ENCODE results near the gene MYDGF. TPM values are rescaled to one million over a fixed set of nuclear protein-coding genes. Genes with fewer than 3 reads are reported as not detected.
A peak's percentile ranks its signal among the peaks of the same experiment; 100 is the strongest.

Gene MYDGF
- total and polyA plus RNA-seq, 2 of the 13 experiments (the other 11 are each of a cell fraction or from before 2014, with no cell fraction given), result 116 to 198 TPM

GRCh38 chr19:4715529-4716221 is 45.5 kb upstream of the MYDGF start (continued):
- peak; percentile 73; the same call in 1 of the 2 replicates for TF ChIP-seq ZNF609 (CRISPR knock-in tag; IDR thresholded peaks at IDR 0.05; ENCODE audit: borderline replicate concordance)
- no peak for TF ChIP-seq MIER2 (CRISPR knock-in tag; IDR thresholded peaks at IDR 0.05)
- peak; percentile 24; the same call in 1 of the 2 replicates for TF ChIP-seq CEBPG (CRISPR knock-in tag; IDR thresholded peaks at IDR 0.05)
- peak; percentile 98 for TF ChIP-seq RXRA (CRISPR knock-in tag; IDR thresholded peaks at IDR 0.05)
- 0 out of 2 replicates have a peak, but pooled peaks have one; percentile 21 for TF ChIP-seq ZNF724P (CRISPR knock-in tag; IDR thresholded peaks at IDR 0.05; ENCODE audit: borderline replicate concordance)
- peak; percentile 73 for TF ChIP-seq ARNT2 (CRISPR knock-in tag; IDR thresholded peaks at IDR 0.05; ENCODE audit: low read depth)
- no peak for TF ChIP-seq MAFF (IDR thresholded peaks at IDR 0.05; ENCODE audit: low read depth, low read length)
- TF ChIP-seq ZNF878 (CRISPR knock-in tag; IDR thresholded peaks at IDR 0.05), result peak; percentile 39; the same call in 1 of the 2 replicates
- TF ChIP-seq MAF1 (CRISPR knock-in tag; IDR thresholded peaks at IDR 0.05; ENCODE audit: borderline replicate concordance), result no peak
- no peak for TF ChIP-seq FOXA1 (IDR thresholded peaks at IDR 0.05)
- peak; percentile 79 for TF ChIP-seq FOXA1 (CRISPR knock-in tag; IDR thresholded peaks at IDR 0.05)
- TF ChIP-seq ZNF549 (CRISPR knock-in tag; IDR thresholded peaks at IDR 0.05), result no peak
- TF ChIP-seq ZMAT3 (CRISPR knock-in tag; conservative IDR thresholded peaks at IDR 0.05), result no peak
- TF ChIP-seq RFXAP (CRISPR knock-in tag; IDR thresholded peaks at IDR 0.05; ENCODE audit: borderline replicate concordance), result peak; percentile 58; the same call in 1 of the 2 replicates
- TF ChIP-seq ZNF253 (CRISPR knock-in tag; IDR thresholded peaks at IDR 0.05; ENCODE audit: borderline replicate concordance), result no peak
- no peak for TF ChIP-seq ZNF124 (CRISPR knock-in tag; IDR thresholded peaks at IDR 0.05)
- TF ChIP-seq PHF21A (CRISPR knock-in tag; IDR thresholded peaks at IDR 0.05), result peak; percentile 69; the same call in 1 of the 2 replicates
- no peak for TF ChIP-seq RFX1 (IDR thresholded peaks at IDR 0.05)
- peak; percentile 37; the same call in 1 of the 2 replicates for TF ChIP-seq DRAP1 (CRISPR knock-in tag; IDR thresholded peaks at IDR 0.05)
- no peak for TF ChIP-seq ZNF10 (CRISPR knock-in tag; IDR thresholded peaks at IDR 0.05; ENCODE audit: borderline replicate concordance, low read depth)
- no peak for TF ChIP-seq ZGPAT (CRISPR knock-in tag; IDR thresholded peaks at IDR 0.05)
- TF ChIP-seq ZNF770 (CRISPR knock-in tag; IDR thresholded peaks at IDR 0.05), result peak; percentile 49; the same call in 1 of the 2 replicates

Measured in HepG2 (cell line).